GM18507 (cell line): ENCODE data around the gene SAMD15.

Experiments
- DNase-seq: peaks from one replicate; pipeline ENCODE4 v3.0.0; 2011; ENCODE audit warnings: low read depth; ENCODE audit not compliant: insufficient read length; ENCODE audit errors: extremely low spot score
- FAIRE-seq: peaks from 2 replicates; lab custom pipeline; 2011; peaks lifted over from hg19 to GRCh38; lab: Jason Lieb, UNC

The SAMD15 gene

GRCh38 chr14:77439861-77440260 lies 62.7 kb downstream of the SAMD15 start:
- no peak for DNase-seq
- no peak for FAIRE-seq
